Measurements from ENCODE around the gene TRAPPC6A.

TRAPPC6A gene

DNA sequence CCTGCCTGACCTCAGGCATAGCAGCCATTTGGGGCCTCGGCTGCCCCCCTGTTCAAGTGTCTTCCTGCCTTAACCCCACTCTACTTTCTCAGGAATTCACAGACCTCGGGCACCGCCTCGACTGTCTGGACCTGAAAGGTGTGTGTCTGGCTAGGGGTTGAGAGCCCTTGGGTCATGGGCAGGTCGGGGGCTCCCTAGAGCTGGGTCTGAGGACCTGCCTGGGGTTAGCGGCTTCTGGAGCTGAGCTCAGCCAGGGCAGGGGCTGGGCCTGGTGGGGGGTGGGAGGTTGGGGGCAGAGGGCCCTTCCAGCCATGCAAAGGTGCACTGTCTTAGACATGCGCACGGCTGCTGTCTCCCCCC, 37.9 kb downstream of the TRAPPC6A start:
- ChIA-PET CTCF (no interaction called here), POLR2A (no interaction called here)
- no peak for TF ChIP-seq BHLHE40 (IDR thresholded peaks at IDR 0.05; ENCODE audit: borderline replicate concordance)
- no peak for TF ChIP-seq SP1 (IDR thresholded peaks at IDR 0.05)
- TF ChIP-seq NFRKB (IDR thresholded peaks at IDR 0.05): no peak
- no peak for TF ChIP-seq FOXK2 (IDR thresholded peaks at IDR 0.05)
- TF ChIP-seq ARNT (IDR thresholded peaks at IDR 0.05): no peak
- TF ChIP-seq CTBP1 (IDR thresholded peaks at IDR 0.05; ENCODE audit: borderline replicate concordance): no peak
- no peak for TF ChIP-seq SUZ12 (IDR thresholded peaks at IDR 0.05)
- no peak for TF ChIP-seq PKNOX1 (IDR thresholded peaks at IDR 0.05)
- no peak for TF ChIP-seq TARDBP (IDR thresholded peaks at IDR 0.05)
- no peak for TF ChIP-seq FOXA1 (IDR thresholded peaks at IDR 0.05)
- no peak for TF ChIP-seq L3MBTL2 (conservative IDR thresholded peaks at IDR 0.05)
- TF ChIP-seq FOXM1 (IDR thresholded peaks at IDR 0.05; ENCODE audit: borderline replicate concordance): no peak
- TF ChIP-seq LEF1 (IDR thresholded peaks at IDR 0.05; ENCODE audit: borderline replicate concordance): no peak
- TF ChIP-seq HDGF (IDR thresholded peaks at IDR 0.05; ENCODE audit: borderline replicate concordance): no peak
- TF ChIP-seq ELF4 (IDR thresholded peaks at IDR 0.05): no peak
- TF ChIP-seq ZNF384 (IDR thresholded peaks at IDR 0.05): no peak
- no peak for DNase-seq (ENCODE audit: extremely low spot score)

- DNase-seq (ENCODE audit: extremely low spot score): no peak
- CTCF ChIA-PET: no interaction called here
- no peak for TF ChIP-seq BHLHE40 (IDR thresholded peaks at IDR 0.05; ENCODE audit: borderline replicate concordance)
- no peak for TF ChIP-seq PKNOX1 (IDR thresholded peaks at IDR 0.05)
- TF ChIP-seq SUZ12 (IDR thresholded peaks at IDR 0.05): no peak
- no peak for TF ChIP-seq ARNT (IDR thresholded peaks at IDR 0.05)
- no peak for TF ChIP-seq TARDBP (IDR thresholded peaks at IDR 0.05)
- no peak for TF ChIP-seq FOXK2 (IDR thresholded peaks at IDR 0.05)
- TF ChIP-seq FOXA1 (IDR thresholded peaks at IDR 0.05): no peak
- no peak for TF ChIP-seq LEF1 (IDR thresholded peaks at IDR 0.05; ENCODE audit: borderline replicate concordance)
- TF ChIP-seq ZNF384 (IDR thresholded peaks at IDR 0.05): no peak
- no peak for TF ChIP-seq FOXM1 (IDR thresholded peaks at IDR 0.05; ENCODE audit: borderline replicate concordance)
- no peak for TF ChIP-seq CTBP1 (IDR thresholded peaks at IDR 0.05; ENCODE audit: borderline replicate concordance)
- no peak for TF ChIP-seq NFRKB (IDR thresholded peaks at IDR 0.05)
- no peak for TF ChIP-seq L3MBTL2 (conservative IDR thresholded peaks at IDR 0.05)
- TF ChIP-seq HDGF (IDR thresholded peaks at IDR 0.05; ENCODE audit: borderline replicate concordance): no peak
- TF ChIP-seq SP1 (IDR thresholded peaks at IDR 0.05): no peak
- no peak for TF ChIP-seq ELF4 (IDR thresholded peaks at IDR 0.05)
- POLR2A ChIA-PET: no interaction called here
Measured at GRCh38 chr19:45139286-45140143, 38.5 kb downstream of the TRAPPC6A start.

DNA sequence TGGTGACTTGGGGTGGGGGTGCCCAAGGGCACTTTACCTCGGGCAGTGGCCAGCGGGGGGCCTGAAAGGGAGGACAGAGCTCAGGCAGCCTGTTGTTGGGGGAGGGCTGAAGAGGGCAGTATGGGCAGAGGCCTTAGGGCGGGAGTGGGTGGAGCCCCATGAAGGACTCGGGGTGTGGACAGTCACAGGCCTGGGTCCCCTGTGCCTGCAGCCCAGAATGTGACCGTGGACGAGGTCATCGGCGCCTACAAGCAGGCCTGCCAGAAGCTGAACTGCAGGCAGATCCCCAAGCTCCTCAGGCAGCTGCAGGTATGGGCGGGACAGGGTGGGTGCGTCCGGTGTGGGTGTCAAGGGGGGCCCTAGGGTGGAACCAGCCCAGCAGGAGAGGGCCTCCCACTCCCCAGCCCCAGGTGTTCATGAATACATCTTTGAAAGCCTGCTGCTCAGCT, 39.7 kb downstream of the TRAPPC6A start:
- ChIA-PET CTCF (no interaction called here), POLR2A (no interaction called here)
- DNase-seq (ENCODE audit: extremely low spot score): no peak
- TF ChIP-seq FOXA1 (IDR thresholded peaks at IDR 0.05): no peak
- TF ChIP-seq SP1 (IDR thresholded peaks at IDR 0.05): no peak
- TF ChIP-seq LEF1 (IDR thresholded peaks at IDR 0.05; ENCODE audit: borderline replicate concordance): no peak
- no peak for TF ChIP-seq ZNF384 (IDR thresholded peaks at IDR 0.05)
- no peak for TF ChIP-seq ELF4 (IDR thresholded peaks at IDR 0.05)
- TF ChIP-seq TARDBP (IDR thresholded peaks at IDR 0.05): no peak
- no peak for TF ChIP-seq PKNOX1 (IDR thresholded peaks at IDR 0.05)
- no peak for TF ChIP-seq BHLHE40 (IDR thresholded peaks at IDR 0.05; ENCODE audit: borderline replicate concordance)
- no peak for TF ChIP-seq HDGF (IDR thresholded peaks at IDR 0.05; ENCODE audit: borderline replicate concordance)
- TF ChIP-seq L3MBTL2 (conservative IDR thresholded peaks at IDR 0.05): no peak
- TF ChIP-seq FOXK2 (IDR thresholded peaks at IDR 0.05): no peak
- TF ChIP-seq FOXM1 (IDR thresholded peaks at IDR 0.05; ENCODE audit: borderline replicate concordance): no peak
- TF ChIP-seq NFRKB (IDR thresholded peaks at IDR 0.05): no peak
- no peak for TF ChIP-seq SUZ12 (IDR thresholded peaks at IDR 0.05)
- no peak for TF ChIP-seq CTBP1 (IDR thresholded peaks at IDR 0.05; ENCODE audit: borderline replicate concordance)
- TF ChIP-seq ARNT (IDR thresholded peaks at IDR 0.05): no peak

DNA sequence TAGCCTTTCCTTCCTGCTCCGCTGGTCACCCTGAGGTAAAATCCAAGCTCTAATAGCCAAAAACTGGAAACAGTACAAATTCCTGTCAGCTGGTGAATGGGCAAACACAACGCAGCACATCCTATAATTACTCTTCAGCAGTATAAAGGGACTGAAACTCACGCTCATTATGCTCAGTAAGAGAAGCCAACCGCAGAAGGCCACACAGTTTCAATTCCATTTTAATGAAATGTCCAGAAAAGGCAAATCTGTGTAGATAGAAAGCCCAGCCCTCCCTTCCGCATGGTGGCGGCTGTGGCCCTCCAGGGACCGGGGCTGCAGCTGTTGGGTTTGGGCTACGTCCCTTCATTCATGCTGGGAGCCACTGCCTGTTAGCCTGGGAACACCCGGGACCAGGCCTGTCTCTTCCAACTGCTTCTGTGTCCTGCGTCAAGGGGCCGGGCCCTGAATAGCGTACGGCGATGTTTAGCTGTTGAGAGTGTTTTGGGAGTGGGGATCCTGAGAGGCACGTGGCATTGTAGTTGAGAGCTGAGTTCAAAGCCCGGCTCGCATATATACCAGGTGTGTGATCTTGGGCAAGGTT, 40.8 kb downstream of the TRAPPC6A start:
- ChIA-PET CTCF (no interaction called here), POLR2A (no interaction called here)
- TF ChIP-seq ELF4 (IDR thresholded peaks at IDR 0.05) (no peak), L3MBTL2 (conservative IDR thresholded peaks at IDR 0.05) (no peak), FOXA1 (IDR thresholded peaks at IDR 0.05) (no peak), ZNF384 (IDR thresholded peaks at IDR 0.05) (no peak), LEF1 (IDR thresholded peaks at IDR 0.05; ENCODE audit: borderline replicate concordance) (no peak), ARNT (IDR thresholded peaks at IDR 0.05) (no peak), BHLHE40 (IDR thresholded peaks at IDR 0.05; ENCODE audit: borderline replicate concordance) (no peak)
- DNase-seq (ENCODE audit: extremely low spot score): no peak

GRCh38 chr19:45136507-45137178, 41.4 kb downstream of the TRAPPC6A start:
- CTCF ChIA-PET: no interaction called here
- POLR2A ChIA-PET: no interaction called here
- DNase-seq (ENCODE audit: extremely low spot score): no peak
- TF ChIP-seq CTBP1 (IDR thresholded peaks at IDR 0.05; ENCODE audit: borderline replicate concordance) (no peak), BHLHE40 (IDR thresholded peaks at IDR 0.05; ENCODE audit: borderline replicate concordance) (no peak), FOXA1 (IDR thresholded peaks at IDR 0.05) (no peak), FOXK2 (IDR thresholded peaks at IDR 0.05) (no peak), TARDBP (IDR thresholded peaks at IDR 0.05) (no peak), ARNT (IDR thresholded peaks at IDR 0.05) (no peak), LEF1 (IDR thresholded peaks at IDR 0.05; ENCODE audit: borderline replicate concordance) (no peak), SP1 (IDR thresholded peaks at IDR 0.05) (no peak), ZNF384 (IDR thresholded peaks at IDR 0.05) (no peak), SUZ12 (IDR thresholded peaks at IDR 0.05) (no peak), L3MBTL2 (conservative IDR thresholded peaks at IDR 0.05) (no peak), NFRKB (IDR thresholded peaks at IDR 0.05) (no peak), PKNOX1 (IDR thresholded peaks at IDR 0.05) (no peak), ELF4 (IDR thresholded peaks at IDR 0.05) (no peak)
